Kidney epithelial cell (primary cell): ENCODE measurements around the gene MYO7A. TPM values are rescaled to one million over a fixed set of nuclear protein-coding genes. Genes with fewer than 3 reads are reported as not detected.

Experiments
- DNase-seq: peaks from one replicate; pipeline ENCODE4 v3.0.0-alpha.2; 2010; ENCODE audit warnings: low read depth
- H3K27me3 ChIP-seq: 2 replicates; pipeline ENCODE4 v1.6.0; 2011; ENCODE audit warnings: low read length; ENCODE audit not compliant: control insufficient read depth, insufficient read depth
- H3K36me3 ChIP-seq: 2 replicates; pipeline ENCODE4 v1.5.1; 2011; ENCODE audit warnings: low read length; ENCODE audit not compliant: control insufficient read depth, insufficient read depth
- H3K4me3 ChIP-seq: 2 replicates; pipeline ENCODE4 v1.5.1; 2011; ENCODE audit warnings: low read depth, mild to moderate bottlenecking, control low read depth, low read length
- total RNA-seq: library from RNA; depleted of rRNA; stranded (reverse); fragments of >200 nt; gene quantifications from 2 replicates; pipeline ENCODE4 v1.2.3, GENCODE V29; 2015
- TF ChIP-seq, protein P1 (sequence below): IDR thresholded peaks from 2 replicates; pipeline ENCODE4 v1.5.1; 2011; ENCODE audit warnings: mild to moderate bottlenecking, moderate library complexity, low read length, control low read depth, inconsistent platforms; ENCODE audit not compliant: insufficient read depth, poor library complexity, severe bottlenecking

Gene MYO7A
- total RNA-seq, 1 donor from 2014 or later, result 0.17 TPM

DNA sequence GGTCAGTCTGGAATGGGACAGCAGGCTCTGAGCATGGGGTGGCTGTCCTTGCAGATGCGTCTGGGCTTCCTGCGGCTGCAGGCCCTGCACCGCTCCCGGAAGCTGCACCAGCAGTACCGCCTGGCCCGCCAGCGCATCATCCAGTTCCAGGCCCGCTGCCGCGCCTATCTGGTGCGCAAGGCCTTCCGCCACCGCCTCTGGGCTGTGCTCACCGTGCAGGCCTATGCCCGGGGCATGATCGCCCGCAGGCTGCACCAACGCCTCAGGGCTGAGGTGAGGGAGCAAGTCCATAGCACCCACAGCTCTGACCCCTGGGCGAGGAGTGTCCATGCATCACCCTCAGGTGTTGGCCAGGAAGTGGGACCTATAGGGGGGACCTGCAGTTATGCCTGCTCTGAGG is 51.6 kb downstream of the MYO7A start:
- H3K27me3 ChIP-seq, result peaks cover 17% of the 10 kb centered on the region
- no peak overlapping the region for H3K4me3 ChIP-seq
- H3K36me3 ChIP-seq, result no peaks in the 10 kb centered on the region
- TF ChIP-seq, protein P1, sequence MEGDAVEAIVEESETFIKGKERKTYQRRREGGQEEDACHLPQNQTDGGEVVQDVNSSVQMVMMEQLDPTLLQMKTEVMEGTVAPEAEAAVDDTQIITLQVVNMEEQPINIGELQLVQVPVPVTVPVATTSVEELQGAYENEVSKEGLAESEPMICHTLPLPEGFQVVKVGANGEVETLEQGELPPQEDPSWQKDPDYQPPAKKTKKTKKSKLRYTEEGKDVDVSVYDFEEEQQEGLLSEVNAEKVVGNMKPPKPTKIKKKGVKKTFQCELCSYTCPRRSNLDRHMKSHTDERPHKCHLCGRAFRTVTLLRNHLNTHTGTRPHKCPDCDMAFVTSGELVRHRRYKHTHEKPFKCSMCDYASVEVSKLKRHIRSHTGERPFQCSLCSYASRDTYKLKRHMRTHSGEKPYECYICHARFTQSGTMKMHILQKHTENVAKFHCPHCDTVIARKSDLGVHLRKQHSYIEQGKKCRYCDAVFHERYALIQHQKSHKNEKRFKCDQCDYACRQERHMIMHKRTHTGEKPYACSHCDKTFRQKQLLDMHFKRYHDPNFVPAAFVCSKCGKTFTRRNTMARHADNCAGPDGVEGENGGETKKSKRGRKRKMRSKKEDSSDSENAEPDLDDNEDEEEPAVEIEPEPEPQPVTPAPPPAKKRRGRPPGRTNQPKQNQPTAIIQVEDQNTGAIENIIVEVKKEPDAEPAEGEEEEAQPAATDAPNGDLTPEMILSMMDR, result no peak
- DNase-seq, result no peak

GRCh38 chr11:77180346-77180745 is 52.3 kb downstream of the MYO7A start:
- Histone ChIP-seq H3K36me3 (no peaks in the 10 kb centered on the region), H3K4me3 (no peak overlapping the region), H3K27me3 (peaks cover 17% of the 10 kb centered on the region)
- no peak for DNase-seq
- TF ChIP-seq, protein P1, result no peak

- TF ChIP-seq, protein P1, result no peak
- no peak for DNase-seq
- H3K36me3 ChIP-seq, result no peaks in the 10 kb centered on the region
- H3K27me3 ChIP-seq, result peaks cover 17% of the 10 kb centered on the region
- no peak overlapping the region for H3K4me3 ChIP-seq
Measured at GRCh38 chr11:77181226-77181625, 53.2 kb downstream of the MYO7A start.

- no peaks in the 10 kb centered on the region for H3K36me3 ChIP-seq
- TF ChIP-seq, protein P1, result no peak
- H3K27me3 ChIP-seq, result peaks cover 17% of the 10 kb centered on the region
Measured at GRCh38 chr11:77181799-77182541, 53.9 kb downstream of the MYO7A start.

DNA sequence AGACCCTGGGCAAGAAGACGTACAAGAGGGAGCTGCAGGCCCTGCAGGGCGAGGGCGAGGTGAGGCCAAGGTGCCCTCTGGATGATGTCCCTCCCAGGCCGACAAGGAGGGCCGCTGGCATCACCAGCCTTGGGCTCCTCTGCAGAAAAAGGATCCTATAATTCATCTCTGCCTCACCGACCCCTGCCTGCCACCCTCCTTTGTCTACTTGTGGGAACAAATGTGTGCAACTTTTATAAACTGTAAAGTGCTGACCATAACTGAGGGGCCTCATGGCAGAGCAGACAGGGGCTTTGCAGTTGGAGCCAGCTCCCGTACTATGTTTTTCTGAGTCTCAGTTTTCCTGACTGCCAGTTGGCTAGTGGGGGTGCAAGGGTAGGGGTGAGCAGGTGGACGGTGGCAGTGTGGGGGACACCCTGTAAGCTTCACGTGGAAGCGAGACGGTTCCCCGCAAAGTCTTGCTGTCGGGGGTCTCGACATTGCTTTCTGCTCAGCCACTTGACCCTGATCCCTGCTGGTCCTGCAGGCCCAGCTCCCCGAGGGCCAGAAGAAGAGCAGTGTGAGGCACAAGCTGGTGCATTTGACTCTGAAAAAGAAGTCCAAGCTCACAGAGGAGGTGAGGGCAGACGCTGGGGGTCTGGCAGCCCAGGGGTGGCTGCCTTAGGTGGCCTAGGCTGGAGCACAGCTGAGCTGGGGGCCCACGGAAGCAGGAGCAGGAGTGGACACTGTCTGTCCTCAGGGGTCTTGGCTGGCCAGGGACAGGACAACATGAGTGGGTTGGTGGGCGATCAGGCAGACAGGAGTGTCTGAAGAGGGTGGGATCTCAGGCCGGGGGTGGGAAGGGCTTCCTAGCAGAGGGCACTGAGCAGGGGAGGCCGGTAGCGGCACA is 54.7 kb downstream of the MYO7A start:
- TF ChIP-seq, protein P1, result no peak
- DNase-seq, result no peak
- H3K4me3 ChIP-seq, result no peak overlapping the region
- peaks cover 17% of the 10 kb centered on the region for H3K27me3 ChIP-seq
- no peaks in the 10 kb centered on the region for H3K36me3 ChIP-seq

More at GRCh38 chr11:77181799-77182541, 53.9 kb downstream of the MYO7A start:
- H3K4me3 ChIP-seq, result no peak overlapping the region
- no peak for DNase-seq
